Measurements from ENCODE around the gene TBX10. TPM values are rescaled to one million over a fixed set of nuclear protein-coding genes. Genes with fewer than 3 reads are reported as not detected.

The TBX10 gene
- total RNA-seq, 1 experiment from 2014 or later, result not detected

GRCh38 chr11:67584881-67585873 lies 54.4 kb downstream of the TBX10 start:
- H3K79me2 ChIP-seq (ENCODE audit: insufficient read depth, low read length), result peaks cover 33% of the 10 kb centered on the region
- peak overlapping the region; percentile 80 for H3K27ac ChIP-seq (ENCODE audit: low read depth, low read length)
- TF ChIP-seq FOSL1 (IDR thresholded peaks at IDR 0.05; ENCODE audit: low read depth) (no peak), ELF1 (IDR thresholded peaks at IDR 0.05; ENCODE audit: borderline replicate concordance, low read depth) (no peak), RAD21 (IDR thresholded peaks at IDR 0.05; ENCODE audit: low read depth) (no peak), ZNF274 (IDR thresholded peaks at IDR 0.05; ENCODE audit: low read depth, low read length) (no peak), EZH2 (IDR thresholded peaks at IDR 0.05) (no peak), CEBPB (IDR thresholded peaks at IDR 0.05; ENCODE audit: low read depth) (no peak), SP1 (IDR thresholded peaks at IDR 0.05; ENCODE audit: low read depth) (no peak), POLR2AphosphoS5 (IDR thresholded peaks at IDR 0.05; ENCODE audit: low read depth, low read length) (no peak)
- H3K4me1 ChIP-seq (ENCODE audit: control insufficient read depth in 1 of 2, insufficient read depth in 2 of 2, low read length in 2 of 2), result peaks cover 31 to 41% of the 10 kb centered on the region in 2 experiments
- no peaks in the 10 kb centered on the region for H3K27me3 ChIP-seq (ENCODE audit: insufficient read depth, low read length)
- DNase-seq (ENCODE audit: low read depth, low spot score) (no peak), ATAC-seq (no peak)
- no peak overlapping the region for H2AFZ ChIP-seq (ENCODE audit: low read depth, low read length, poor library complexity, severe bottlenecking)
- CTCF ChIA-PET, result interaction anchor here (1.1 to 3.2 kb wide), 2 partner anchors 9 to 12 kb away, joined by 3 to 24 read pairs; no protein-coding TSS in a partner anchor
- POLR2A ChIA-PET, result no interaction called here
- BruUV-seq (replicated peaks), result no TSS peak
- H4K20me1 ChIP-seq (ENCODE audit: insufficient read depth), result peaks cover 2% of the 10 kb centered on the region; the same call in 1 of the 2 replicates
- peak overlapping the region; percentile 98 for H3K4me2 ChIP-seq (ENCODE audit: low read length)
- H3K9me2 ChIP-seq (ENCODE audit: insufficient read depth), result no peaks in the 10 kb centered on the region
- no peaks in the 10 kb centered on the region for H3K9me3 ChIP-seq (ENCODE audit: control insufficient read depth in 1 of 2, insufficient read depth in 1 of 2, low read depth in 1 of 2, low read length in 2 of 2)
- H3K4me3 ChIP-seq (replicated peaks in 1 of 2; ENCODE audit: low read depth in 1 of 2, low read length in 2 of 2), result peak overlapping the region; percentile 66 to 90
- H3K36me3 ChIP-seq (ENCODE audit: control insufficient read depth in 1 of 2, insufficient read depth in 2 of 2, low read length in 2 of 2), result peaks cover 7 to 19% of the 10 kb centered on the region in 2 experiments; a peak in 3 of 4 replicates
- H3K9ac ChIP-seq (ENCODE audit: low read length), result peak overlapping the region; percentile 98
- RAD21 ChIA-PET (ENCODE audit: low non-redundant PET in 1 of 2, low total read pairs in 2 of 2, uncharacterized antibody in 2 of 2, unreplicated experiment in 2 of 2), result no interaction called here
- intact Hi-C loops (cut with micrococcal nuclease), result no loop called here

Data from HCT116 (cell line).